OCI-LY3 (cell line): ENCODE data around the gene PAK4.
"Not testable (repeated sequence)": the region's sequence is repeated elsewhere in the genome, so short reads cannot be mapped to it uniquely, and the experiment has no call there.

ENCODE experiments used
- H2AFZ ChIP-seq: fragments of 200-600, 300-600 bp; shearing (Covaris generic); 2 replicates; pipeline ENCODE4 v1.6.0; 2014; ENCODE audit warnings: antibody characterized with exemption, low read depth, low read length
- H3K27ac ChIP-seq: fragments of 200-600, 300-600 bp; sonication (generic); 2 replicates; pipeline ENCODE4 v1.5.1; 2014; ENCODE audit warnings: mild to moderate bottlenecking, low read length, moderate library complexity, mixed read lengths
- H3K27me3 ChIP-seq: fragments of 200-600, 300-600 bp; sonication (generic); 2 replicates; pipeline ENCODE4 v1.6.1; 2014; ENCODE audit warnings: low read depth, low read length, mixed read lengths
- H3K36me3 ChIP-seq: fragments of 200-600, 300-600 bp; sonication (generic); replicated peaks from 2 replicates; pipeline ENCODE3; 2014; ENCODE audit warnings: low read depth, low read length, mixed read lengths
- H3K4me1 ChIP-seq: fragments of 300-600, 200-600 bp; sonication (generic); 2 replicates; pipeline ENCODE4 v1.6.1; 2014; ENCODE audit warnings: low read length, mixed read lengths
- H3K4me2 ChIP-seq: fragments of 200-600, 300-600 bp; sonication (generic); 2 replicates; pipeline ENCODE4 v1.6.1; 2014; ENCODE audit warnings: low read length, mixed read lengths
- H3K4me3 ChIP-seq: fragments of 300-600, 200-600 bp; sonication (generic); 2 replicates; pipeline ENCODE4 v1.5.1; 2014; ENCODE audit warnings: antibody characterized with exemption, mild to moderate bottlenecking, low read length, moderate library complexity
- H3K79me2 ChIP-seq: fragments of 300-600, 200-600 bp; shearing (Covaris generic); 2 replicates; pipeline ENCODE4 v1.6.1; 2014; ENCODE audit warnings: mild to moderate bottlenecking, low read length, mixed read lengths
- H3K9ac ChIP-seq: fragments of 300-600, 200-600 bp; shearing (Covaris generic); 2 replicates; pipeline ENCODE4 v1.6.0; 2014; ENCODE audit warnings: mild to moderate bottlenecking, low read length, moderate library complexity
- H3K9me3 ChIP-seq: fragments of 200-600, 300-600 bp; shearing (Covaris generic); 2 replicates; pipeline ENCODE4 v1.6.1; 2014; ENCODE audit warnings: low read length, mixed read lengths; ENCODE audit not compliant: insufficient read depth
- H4K20me1 ChIP-seq: fragments of 200-600, 300-600 bp; sonication (generic); 2 replicates; pipeline ENCODE4 v1.6.1; 2016; ENCODE audit warnings: low read length, mixed read lengths; ENCODE audit not compliant: insufficient read depth
- EZH2phosphoT487 ChIP-seq: fragments of 200-600 bp; shearing (Covaris generic); IDR thresholded peaks from 2 replicates; pipeline ENCODE4 v1.6.1; 2018; ENCODE audit warnings: antibody characterized with exemption, mixed run types, low read depth
- TF ChIP-seq, protein P1 (sequence below): fragments of 200-600, 300-600 bp; sonication (generic); IDR thresholded peaks from 2 replicates; pipeline ENCODE4 v1.5.1; 2014; ENCODE audit warnings: antibody characterized with exemption, low read length, low read depth

PAK4 gene

DNA sequence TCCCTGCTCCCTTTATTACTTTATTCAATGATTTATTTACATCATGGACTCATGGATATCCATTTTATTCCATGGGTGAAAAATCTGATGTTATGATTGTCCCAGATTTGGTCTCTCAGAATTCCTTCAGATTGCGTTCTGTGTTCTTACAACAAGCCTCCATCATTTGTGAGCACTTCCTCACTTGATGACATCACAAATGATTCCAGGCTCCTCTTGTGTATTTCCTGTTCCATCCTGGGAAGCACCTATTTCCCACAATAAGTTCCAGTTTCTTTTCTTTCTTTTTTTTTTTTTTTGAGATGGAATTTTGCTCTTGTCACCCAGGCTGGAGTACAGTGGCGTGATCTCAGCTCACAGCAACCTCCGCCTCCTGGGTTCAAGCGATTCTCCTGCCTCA is 34.7 kb upstream of the PAK4 start:
- no peak for TF ChIP-seq EZH2phosphoT487
- TF ChIP-seq, protein P1, sequence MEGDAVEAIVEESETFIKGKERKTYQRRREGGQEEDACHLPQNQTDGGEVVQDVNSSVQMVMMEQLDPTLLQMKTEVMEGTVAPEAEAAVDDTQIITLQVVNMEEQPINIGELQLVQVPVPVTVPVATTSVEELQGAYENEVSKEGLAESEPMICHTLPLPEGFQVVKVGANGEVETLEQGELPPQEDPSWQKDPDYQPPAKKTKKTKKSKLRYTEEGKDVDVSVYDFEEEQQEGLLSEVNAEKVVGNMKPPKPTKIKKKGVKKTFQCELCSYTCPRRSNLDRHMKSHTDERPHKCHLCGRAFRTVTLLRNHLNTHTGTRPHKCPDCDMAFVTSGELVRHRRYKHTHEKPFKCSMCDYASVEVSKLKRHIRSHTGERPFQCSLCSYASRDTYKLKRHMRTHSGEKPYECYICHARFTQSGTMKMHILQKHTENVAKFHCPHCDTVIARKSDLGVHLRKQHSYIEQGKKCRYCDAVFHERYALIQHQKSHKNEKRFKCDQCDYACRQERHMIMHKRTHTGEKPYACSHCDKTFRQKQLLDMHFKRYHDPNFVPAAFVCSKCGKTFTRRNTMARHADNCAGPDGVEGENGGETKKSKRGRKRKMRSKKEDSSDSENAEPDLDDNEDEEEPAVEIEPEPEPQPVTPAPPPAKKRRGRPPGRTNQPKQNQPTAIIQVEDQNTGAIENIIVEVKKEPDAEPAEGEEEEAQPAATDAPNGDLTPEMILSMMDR = no peak
- Histone ChIP-seq H3K27ac (no peak overlapping the region), H2AFZ (no peak overlapping the region), H3K9ac (no peak overlapping the region), H3K36me3 (no peaks in the 10 kb centered on the region), H3K4me1 (peaks cover 3% of the 10 kb centered on the region; the same call in 1 of the 2 replicates), H3K4me2 (no peak overlapping the region), H3K27me3 (peaks cover 19% of the 10 kb centered on the region), H3K4me3 (no peak overlapping the region), H4K20me1 (no peaks in the 10 kb centered on the region), H3K9me3 (no peaks in the 10 kb centered on the region), H3K79me2 (no peaks in the 10 kb centered on the region)

DNA sequence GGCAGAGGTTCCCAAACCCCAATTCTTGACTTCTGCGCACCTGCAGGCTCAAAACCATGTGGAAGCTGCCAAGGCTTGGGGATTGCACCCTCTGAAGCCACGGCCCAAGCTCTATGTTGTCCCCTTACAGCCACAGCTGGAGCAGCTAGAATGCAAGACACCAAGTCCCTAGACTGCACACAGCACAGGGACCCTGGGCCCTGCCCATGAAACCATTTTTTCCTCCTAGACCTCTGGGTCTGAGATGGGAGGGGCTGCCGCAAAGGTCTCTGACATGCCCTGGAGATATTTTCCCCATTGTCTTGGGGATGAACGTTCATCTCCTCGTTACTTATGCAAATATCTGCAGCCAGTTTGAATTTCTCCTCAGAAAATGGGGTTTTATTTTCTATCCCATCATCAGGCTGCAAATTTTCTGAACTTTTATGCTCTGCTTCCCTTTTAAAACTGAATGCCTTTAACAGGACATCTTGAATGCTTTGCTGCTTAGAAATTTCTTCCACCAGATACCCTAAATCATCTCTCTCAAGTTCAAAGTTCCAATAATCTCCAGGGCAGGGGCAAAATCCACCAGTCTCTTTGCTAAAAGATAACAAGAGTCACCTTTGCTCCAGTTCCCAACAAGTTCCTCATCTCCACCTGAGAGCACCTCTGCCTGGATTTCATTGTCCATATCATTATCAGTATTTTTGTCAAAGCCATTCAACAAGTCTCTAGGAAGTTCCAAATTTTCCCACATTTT is 29.6 kb upstream of the PAK4 start:
- not testable (repeated sequence) for H3K4me2 ChIP-seq, H3K27ac ChIP-seq, H3K9ac ChIP-seq, H3K4me1 ChIP-seq, H3K36me3 ChIP-seq, H4K20me1 ChIP-seq, H3K79me2 ChIP-seq, H2AFZ ChIP-seq, H3K9me3 ChIP-seq, H3K27me3 ChIP-seq, H3K4me3 ChIP-seq

DNA sequence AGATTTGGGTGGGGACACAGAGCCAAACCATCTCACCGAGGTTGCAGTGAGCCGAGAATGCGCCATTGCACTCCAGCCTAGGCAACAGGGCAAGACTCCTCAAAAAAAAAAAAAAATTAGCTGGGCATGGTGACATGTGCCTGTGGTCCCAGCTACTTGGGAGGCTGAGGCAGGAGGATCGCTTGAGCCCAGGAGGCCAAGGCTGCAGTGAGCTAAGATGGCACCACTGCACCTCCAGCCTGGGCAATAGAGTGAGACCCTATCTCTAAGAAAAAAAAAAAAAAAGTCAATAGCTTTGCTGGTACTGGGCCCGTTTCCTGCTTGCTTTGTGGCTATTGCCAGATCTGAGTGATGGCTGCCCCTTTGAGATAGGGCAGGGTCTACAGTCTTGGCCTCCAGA is 28.3 kb upstream of the PAK4 start:
- H3K4me2 ChIP-seq = no peak overlapping the region
- H3K4me1 ChIP-seq = peaks cover 3% of the 10 kb centered on the region; the same call in 1 of the 2 replicates
- H3K9ac ChIP-seq = no peak overlapping the region
- no peak for TF ChIP-seq EZH2phosphoT487
- TF ChIP-seq, protein P1 = no peak
- no peaks in the 10 kb centered on the region for H3K9me3 ChIP-seq
- H3K36me3 ChIP-seq = no peaks in the 10 kb centered on the region
- H3K27ac ChIP-seq = no peak overlapping the region
- H2AFZ ChIP-seq = no peak overlapping the region
- peaks cover 7% of the 10 kb centered on the region for H3K27me3 ChIP-seq
- H3K79me2 ChIP-seq = no peaks in the 10 kb centered on the region
- H4K20me1 ChIP-seq = no peaks in the 10 kb centered on the region
- H3K4me3 ChIP-seq = no peak overlapping the region

DNA sequence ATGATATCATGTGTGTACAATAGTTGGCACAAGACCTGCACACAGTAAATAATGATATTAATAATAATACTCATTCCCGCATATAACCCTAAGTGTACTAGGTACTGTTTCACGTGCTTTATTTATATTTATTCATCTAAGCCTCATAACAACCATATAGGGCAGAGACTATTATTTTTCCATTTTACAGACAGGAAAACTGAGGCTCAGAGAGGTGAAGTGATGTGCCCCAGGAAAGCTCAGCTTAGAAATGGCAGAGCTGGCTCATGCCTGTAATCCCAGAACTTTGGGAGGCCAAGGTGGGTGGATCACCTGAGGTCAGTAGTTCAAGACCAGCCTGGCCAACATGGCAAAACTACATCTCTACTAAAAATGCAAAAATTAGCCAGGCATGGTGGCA is 27.9 kb upstream of the PAK4 start:
- H3K9me3 ChIP-seq = no peaks in the 10 kb centered on the region
- H3K9ac ChIP-seq = no peak overlapping the region
- H2AFZ ChIP-seq = no peak overlapping the region
- no peak overlapping the region for H3K4me2 ChIP-seq
- no peak for TF ChIP-seq EZH2phosphoT487
- TF ChIP-seq, protein P1 = no peak
- H3K36me3 ChIP-seq = no peaks in the 10 kb centered on the region
- peaks cover 7% of the 10 kb centered on the region for H3K27me3 ChIP-seq
- no peaks in the 10 kb centered on the region for H4K20me1 ChIP-seq
- H3K27ac ChIP-seq = no peak overlapping the region
- no peaks in the 10 kb centered on the region for H3K79me2 ChIP-seq
- H3K4me3 ChIP-seq = no peak overlapping the region
- H3K4me1 ChIP-seq = peaks cover 3% of the 10 kb centered on the region; the same call in 1 of the 2 replicates
